M059J (cell line): ENCODE measurements around the gene OR52E1. TPM values are rescaled to one million over a fixed set of nuclear protein-coding genes. Genes with fewer than 3 reads are reported as not detected.
"Not testable (repeated sequence)": the region's sequence is repeated elsewhere in the genome, so short reads cannot be mapped to it uniquely, and the experiment has no call there.

Experiments used
- DNase-seq: peaks from one replicate; pipeline ENCODE4 v3.0.0-alpha.2; 2012; ENCODE audit warnings: low read depth
- total RNA-seq: library from RNA; depleted of rRNA; stranded (reverse); fragments of >200 nt; shearing (Covaris generic); gene quantifications from 2 replicates; pipeline ENCODE4 v1.2.3, GENCODE V29; 2014; rRNA removed

OR52E1 gene
- total RNA-seq = not detected in 2 replicates

GRCh38 chr11:5069272-5069671, at the start of gene OR52E1:
Gene OR52E1, plus strand, starts transcription at chr11:5069572.
- DNase-seq = no peak

- no peak for DNase-seq
These were observed 47.4 kb upstream of the OR52E1 start for GRCh38 chr11:5021996-5022395.

- DNase-seq = no peak
These were observed 32.7 kb upstream of the OR52E1 start for GRCh38 chr11:5036669-5037068.

GRCh38 chr11:5037926-5038325, 31.4 kb upstream of the OR52E1 start:
- no peak for DNase-seq

GRCh38 chr11:5038341-5038740, 31.0 kb upstream of the OR52E1 start:
- DNase-seq = no peak

GRCh38 chr11:5040876-5041275, 28.5 kb upstream of the OR52E1 start:
- DNase-seq = no peak

GRCh38 chr11:5042091-5042490, 27.3 kb upstream of the OR52E1 start:
- DNase-seq = no peak

- no peak for DNase-seq
These were observed 26.0 kb upstream of the OR52E1 start for GRCh38 chr11:5043380-5043779.

- no peak for DNase-seq
These were observed 23.1 kb upstream of the OR52E1 start, which contains the start of gene OR52J3 for GRCh38 chr11:5046226-5046625. Gene OR52J3, plus strand, starts transcription at chr11:5046526. Its CDS starts 0 bp downstream, at chr11:5046526.

GRCh38 chr11:5046754-5047330, 22.5 kb upstream of the OR52E1 start:
- no peak for DNase-seq

GRCh38 chr11:5058679-5059078, 10.7 kb upstream of the OR52E1 start:
- not testable (repeated sequence) for DNase-seq

GRCh38 chr11:5059391-5059790, 10.0 kb upstream of the OR52E1 start, which contains the start of gene OR52E2:
Gene OR52E2, minus strand, starts transcription at chr11:5059627. Its CDS starts 0 bp downstream, at chr11:5059627.
- DNase-seq = no peak

- no peak for DNase-seq
These were observed 4.3 kb upstream of the OR52E1 start for GRCh38 chr11:5065027-5065426.

GRCh38 chr11:5071799-5072198, 2.4 kb downstream of the OR52E1 start:
- DNase-seq = no peak

- no peak for DNase-seq
These were observed 12.0 kb downstream of the OR52E1 start for GRCh38 chr11:5081405-5081804.

- no peak for DNase-seq
These were observed 14.2 kb downstream of the OR52E1 start for GRCh38 chr11:5083602-5084001.

- no peak for DNase-seq
These were observed 19.2 kb downstream of the OR52E1 start for GRCh38 chr11:5088556-5088955.

- DNase-seq = no peak
These were observed 21.3 kb downstream of the OR52E1 start for GRCh38 chr11:5090668-5091067.

GRCh38 chr11:5092821-5093585, 23.6 kb downstream of the OR52E1 start:
- DNase-seq = no peak

- DNase-seq = no peak
These were observed 26.6 kb downstream of the OR52E1 start for GRCh38 chr11:5096011-5096410.

GRCh38 chr11:5102246-5102645, 32.9 kb downstream of the OR52E1 start:
- DNase-seq = no peak

- no peak for DNase-seq
These were observed 33.7 kb downstream of the OR52E1 start for GRCh38 chr11:5103066-5103465.

GRCh38 chr11:5107285-5107684, 37.9 kb downstream of the OR52E1 start:
- DNase-seq = no peak
